ENCODE results near the gene ABTB2.
"Not testable (repeated sequence)": the region's sequence is repeated elsewhere in the genome, so short reads cannot be mapped to it uniquely, and the experiment has no call there.

The ABTB2 gene

GRCh38 chr11:34185926-34186841 lies 171.6 kb downstream of the ABTB2 start:
- no peak for DNase-seq (ENCODE audit: low read depth)

- DNase-seq (ENCODE audit: low read depth): no peak
Observed at GRCh38 chr11:34184505-34185015, 173.2 kb downstream of the ABTB2 start.

- no peak for DNase-seq (ENCODE audit: low read depth)
Observed at GRCh38 chr11:34183848-34184391, 173.9 kb downstream of the ABTB2 start.

- no peak for DNase-seq (ENCODE audit: low read depth)
Observed at GRCh38 chr11:34182921-34183685, 174.7 kb downstream of the ABTB2 start.

- DNase-seq (ENCODE audit: low read depth): no peak
Observed at GRCh38 chr11:34182425-34182824, 175.4 kb downstream of the ABTB2 start.

GRCh38 chr11:34181856-34182405 lies 175.9 kb downstream of the ABTB2 start:
- no peak for DNase-seq (ENCODE audit: low read depth)

- DNase-seq (ENCODE audit: low read depth): no peak
Observed at GRCh38 chr11:34181251-34181650, 176.6 kb downstream of the ABTB2 start.

GRCh38 chr11:34180814-34181165 lies 177.0 kb downstream of the ABTB2 start:
- not testable (repeated sequence) for DNase-seq (ENCODE audit: low read depth)

- no peak for DNase-seq (ENCODE audit: low read depth)
Observed at GRCh38 chr11:34180040-34180813, 177.6 kb downstream of the ABTB2 start.

- DNase-seq (ENCODE audit: low read depth): no peak
Observed at GRCh38 chr11:34179026-34179675, 178.7 kb downstream of the ABTB2 start.

GRCh38 chr11:34178209-34178821 lies 179.5 kb downstream of the ABTB2 start:
- DNase-seq (ENCODE audit: low read depth): no peak

- DNase-seq (ENCODE audit: low read depth): no peak
Observed at GRCh38 chr11:34176751-34177209, 181.0 kb downstream of the ABTB2 start.

GRCh38 chr11:34175284-34176019 lies 182.4 kb downstream of the ABTB2 start:
- no peak for DNase-seq (ENCODE audit: low read depth)

GRCh38 chr11:34174412-34175041 lies 183.3 kb downstream of the ABTB2 start:
- peak; percentile 70 for DNase-seq (ENCODE audit: low read depth)

GRCh38 chr11:34173050-34173449 lies 184.8 kb downstream of the ABTB2 start:
- DNase-seq (ENCODE audit: low read depth): no peak

GRCh38 chr11:34169686-34170085 lies 188.1 kb downstream of the ABTB2 start:
- DNase-seq (ENCODE audit: low read depth): no peak

GRCh38 chr11:34168642-34169420 lies 189.0 kb downstream of the ABTB2 start:
- no peak for DNase-seq (ENCODE audit: low read depth)

GRCh38 chr11:34167961-34168360 lies 189.8 kb downstream of the ABTB2 start:
- DNase-seq (ENCODE audit: low read depth): no peak
